ENCODE results near the gene DMTF1. TPM values are rescaled to one million over a fixed set of nuclear protein-coding genes. Genes with fewer than 3 reads are reported as not detected.
A peak's percentile ranks its signal among the peaks of the same experiment; 100 is the strongest.
"Not testable (repeated sequence)": the region's sequence is repeated elsewhere in the genome, so short reads cannot be mapped to it uniquely, and the experiment has no call there.

The DMTF1 gene
- total RNA-seq, 1 experiment from 2014 or later, result 79.7 TPM

- TF ChIP-seq CTCF (IDR thresholded peaks at IDR 0.05; ENCODE audit: unreplicated experiment), result no peak
- Mint-ChIP-seq H3K4me3 (ENCODE audit: unreplicated experiment) (no peak overlapping the region), H3K27ac (ENCODE audit: low read depth, unreplicated experiment) (no peak overlapping the region), H3K9me3 (ENCODE audit: unreplicated experiment) (peaks cover 20% of the 10 kb centered on the region), H3K36me3 (ENCODE audit: insufficient read depth, unreplicated experiment) (peaks cover 33% of the 10 kb centered on the region), H3K4me1 (ENCODE audit: insufficient read depth, unreplicated experiment) (no peaks in the 10 kb centered on the region), H3K27me3 (ENCODE audit: insufficient read depth, unreplicated experiment) (no peaks in the 10 kb centered on the region)
- ChIA-PET CTCF (interaction anchor here (0.7 kb wide), 3 partner anchors 19 to 724 kb away, joined by 3 to 4 read pairs (median 3); no protein-coding TSS in a partner anchor), POLR2A (interaction anchor here (1.0 to 2.8 kb wide), 5 partner anchors 11 to 49 kb away, joined by 3 to 15 read pairs (median 5); partner anchors contain the start of gene TMEM243)
- no peak for DNase-seq (ENCODE audit: unreplicated experiment)
- intact Hi-C loops (cut with micrococcal nuclease), result no loop called here
- no TSS peak for BruUV-seq (replicated peaks)
These were observed 50.5 kb downstream of the DMTF1 start for GRCh38 chr7:87202705-87203104.

GRCh38 chr7:87203929-87204328 lies 51.7 kb downstream of the DMTF1 start:
- Mint-ChIP-seq H3K9me3 (ENCODE audit: unreplicated experiment) (peaks cover 20% of the 10 kb centered on the region), H3K36me3 (ENCODE audit: insufficient read depth, unreplicated experiment) (peaks cover 39% of the 10 kb centered on the region)
- CTCF ChIA-PET; DNase-seq (ENCODE audit: unreplicated experiment); BruUV-seq (replicated peaks); H3K27ac Mint-ChIP-seq (ENCODE audit: low read depth, unreplicated experiment); H3K4me1 Mint-ChIP-seq (ENCODE audit: insufficient read depth, unreplicated experiment); H3K4me3 Mint-ChIP-seq (ENCODE audit: unreplicated experiment); intact Hi-C loops (cut with micrococcal nuclease); H3K27me3 Mint-ChIP-seq (ENCODE audit: insufficient read depth, unreplicated experiment): not testable (repeated sequence)
- POLR2A ChIA-PET, result interaction anchor here (0.9 to 2.8 kb wide), 3 partner anchors 12 to 21 kb away, joined by 4 to 15 read pairs (median 4); partner anchors contain the start of gene TMEM243

GRCh38 chr7:87204933-87205332 lies 52.7 kb downstream of the DMTF1 start:
- Mint-ChIP-seq H3K9me3 (ENCODE audit: unreplicated experiment) (peaks cover 20% of the 10 kb centered on the region), H3K27me3 (ENCODE audit: insufficient read depth, unreplicated experiment) (no peaks in the 10 kb centered on the region), H3K4me1 (ENCODE audit: insufficient read depth, unreplicated experiment) (no peaks in the 10 kb centered on the region), H3K36me3 (ENCODE audit: insufficient read depth, unreplicated experiment) (peaks cover 32% of the 10 kb centered on the region), H3K27ac (ENCODE audit: low read depth, unreplicated experiment) (no peak overlapping the region), H3K4me3 (ENCODE audit: unreplicated experiment) (no peak overlapping the region)
- POLR2A ChIA-PET, result interaction anchor here (2.8 kb wide), 1 partner anchor 15 kb away, joined by 15 read pairs; the partner anchor contains the start of gene TMEM243
- intact Hi-C loops (cut with micrococcal nuclease), result no loop called here
- no peak for TF ChIP-seq CTCF (IDR thresholded peaks at IDR 0.05; ENCODE audit: unreplicated experiment)
- DNase-seq (ENCODE audit: unreplicated experiment), result peak; percentile 8
- CTCF ChIA-PET, result interaction anchor here (0.7 kb wide), 1 partner anchor 965 kb away, joined by 3 read pairs; no protein-coding TSS in a partner anchor
- no TSS peak for BruUV-seq (replicated peaks)

- POLR2A ChIA-PET; H3K27ac Mint-ChIP-seq (ENCODE audit: low read depth, unreplicated experiment); H3K4me1 Mint-ChIP-seq (ENCODE audit: insufficient read depth, unreplicated experiment); BruUV-seq (replicated peaks); DNase-seq (ENCODE audit: unreplicated experiment); H3K4me3 Mint-ChIP-seq (ENCODE audit: unreplicated experiment); H3K27me3 Mint-ChIP-seq (ENCODE audit: insufficient read depth, unreplicated experiment); intact Hi-C loops (cut with micrococcal nuclease): not testable (repeated sequence)
- Mint-ChIP-seq H3K36me3 (ENCODE audit: insufficient read depth, unreplicated experiment) (peaks cover 24% of the 10 kb centered on the region), H3K9me3 (ENCODE audit: unreplicated experiment) (peaks cover 20% of the 10 kb centered on the region)
- CTCF ChIA-PET, result interaction anchor here (0.7 kb wide), 1 partner anchor 12 kb away, joined by 3 read pairs; no protein-coding TSS in a partner anchor
These were observed 53.4 kb downstream of the DMTF1 start for GRCh38 chr7:87205701-87206100.

- intact Hi-C loops (cut with micrococcal nuclease), result no loop called here
- H3K36me3 Mint-ChIP-seq (ENCODE audit: insufficient read depth, unreplicated experiment), result peaks cover 22% of the 10 kb centered on the region
- POLR2A ChIA-PET, result interaction anchor here (1.1 kb wide), 1 partner anchor 11 kb away, joined by 6 read pairs; no protein-coding TSS in a partner anchor
- no peak for DNase-seq (ENCODE audit: unreplicated experiment)
- no TSS peak for BruUV-seq (replicated peaks)
- no peaks in the 10 kb centered on the region for H3K27me3 Mint-ChIP-seq (ENCODE audit: insufficient read depth, unreplicated experiment)
- CTCF ChIA-PET, result interaction anchor here (0.7 kb wide), 1 partner anchor 11 kb away, joined by 3 read pairs; no protein-coding TSS in a partner anchor
- no peak overlapping the region for H3K4me3 Mint-ChIP-seq (ENCODE audit: unreplicated experiment)
- no peak overlapping the region for H3K27ac Mint-ChIP-seq (ENCODE audit: low read depth, unreplicated experiment)
- TF ChIP-seq CTCF (IDR thresholded peaks at IDR 0.05; ENCODE audit: unreplicated experiment), result no peak
- peaks cover 20% of the 10 kb centered on the region for H3K9me3 Mint-ChIP-seq (ENCODE audit: unreplicated experiment)
- no peaks in the 10 kb centered on the region for H3K4me1 Mint-ChIP-seq (ENCODE audit: insufficient read depth, unreplicated experiment)
These were observed 54.1 kb downstream of the DMTF1 start for GRCh38 chr7:87206361-87206760.
